GM12892 (cell line): ENCODE results near the gene LBR.

Experiments used
- DNase-seq: peaks from one replicate; pipeline ENCODE4 v3.0.0; 2011; ENCODE audit not compliant: insufficient read length
- FAIRE-seq: peaks from 2 replicates; lab custom pipeline; 2011; peaks lifted over from hg19 to GRCh38; lab: Jason Lieb, UNC
- POLR2A ChIP-seq: IDR thresholded peaks from 2 replicates; pipeline ENCODE4 v1.6.1; 2011; ENCODE audit warnings: low read depth, low read length, control low read depth
- POLR2AphosphoS5 ChIP-seq: IDR thresholded peaks from 2 replicates; pipeline ENCODE4 v1.6.1; 2011; ENCODE audit warnings: low read depth, low read length, control low read depth
- TAF1 ChIP-seq: IDR thresholded peaks from 2 replicates; pipeline ENCODE4 v1.6.1; 2011; ENCODE audit warnings: low read depth, mild to moderate bottlenecking, control low read depth, low read length, borderline replicate concordance

LBR gene

GRCh38 chr1:225435957-225436392 is 8.1 kb upstream of the LBR start:
- FAIRE-seq (peak; percentile 27), DNase-seq (no peak)
- TF ChIP-seq POLR2AphosphoS5, result no peak
- TF ChIP-seq TAF1, result no peak
- no peak for TF ChIP-seq POLR2A

- no peak for TF ChIP-seq POLR2A
- TF ChIP-seq TAF1, result no peak
- TF ChIP-seq POLR2AphosphoS5, result no peak
- no peak for DNase-seq
- FAIRE-seq, result no peak
Measured at GRCh38 chr1:225435487-225435886, 7.6 kb upstream of the LBR start.

DNA sequence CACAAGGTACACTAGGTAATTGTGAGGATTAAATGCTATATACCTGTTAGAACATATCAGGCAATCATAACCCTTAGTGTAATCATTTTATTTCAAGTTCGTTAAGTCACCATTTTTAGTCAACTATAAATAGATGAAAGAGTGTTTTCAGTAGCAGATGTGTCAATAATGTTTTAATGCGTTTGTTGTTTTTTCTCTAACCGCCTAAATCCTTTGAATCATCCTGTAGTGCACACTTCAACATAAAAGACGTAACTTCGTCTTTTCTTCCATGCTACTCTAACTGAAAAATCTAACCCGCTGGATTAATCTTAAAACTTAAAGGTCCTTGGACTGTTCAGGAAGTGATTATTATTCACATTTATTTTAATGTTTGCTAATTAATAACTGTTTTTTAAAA is 7.2 kb upstream of the LBR start:
- TF ChIP-seq POLR2AphosphoS5, result no peak
- no peak for TF ChIP-seq POLR2A
- TF ChIP-seq TAF1, result no peak
- DNase-seq, result no peak
- no peak for FAIRE-seq

- no peak for TF ChIP-seq POLR2A
- TF ChIP-seq POLR2AphosphoS5, result no peak
- no peak for TF ChIP-seq TAF1
- FAIRE-seq (no peak), DNase-seq (no peak)
Measured at GRCh38 chr1:225434046-225434445, 6.2 kb upstream of the LBR start.

DNA sequence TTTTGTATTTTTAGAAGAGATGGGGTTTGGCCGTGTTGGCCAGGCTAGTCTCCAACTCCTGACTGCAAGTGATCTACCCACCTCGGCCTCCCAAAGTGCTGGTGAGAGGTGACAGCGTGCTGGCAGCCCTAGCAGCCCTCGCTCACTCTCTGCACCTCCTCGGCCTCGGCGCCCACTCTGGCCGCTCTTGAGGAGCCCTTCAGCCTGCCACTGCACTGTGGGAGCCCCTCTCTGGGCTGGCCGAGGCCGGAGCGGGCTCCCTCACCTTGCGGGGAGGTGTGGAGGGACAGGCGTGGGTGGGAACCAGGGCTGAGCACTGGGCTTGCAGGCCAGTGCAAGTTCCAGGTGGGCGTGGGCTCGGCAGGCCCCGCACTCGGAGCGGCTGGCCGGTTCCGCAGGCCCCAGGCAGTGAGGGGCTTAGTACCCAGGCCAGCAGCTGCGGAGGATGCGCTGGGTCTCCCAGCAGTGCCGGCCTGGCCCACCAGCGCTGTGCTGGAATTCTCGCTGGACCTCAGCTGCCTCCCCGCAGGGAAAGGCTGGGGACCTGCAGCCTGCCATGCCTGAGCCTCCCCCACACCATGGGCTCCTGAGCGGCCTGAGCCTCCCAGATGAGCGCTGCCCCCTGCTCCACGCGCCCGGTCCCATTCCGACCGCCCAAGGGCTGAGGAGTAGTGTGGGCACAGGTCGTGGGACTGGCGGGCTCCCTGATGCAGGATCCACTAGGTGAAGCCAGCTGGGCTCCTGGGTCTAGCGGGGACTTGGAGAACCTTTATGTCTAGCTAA is 3.4 kb upstream of the LBR start:
- no peak for FAIRE-seq
- no peak for DNase-seq
- no peak for TF ChIP-seq POLR2AphosphoS5
- no peak for TF ChIP-seq TAF1
- TF ChIP-seq POLR2A, result no peak

GRCh38 chr1:225430301-225430700 is 2.5 kb upstream of the LBR start:
- no peak for DNase-seq
- TF ChIP-seq TAF1, result no peak
- no peak for TF ChIP-seq POLR2AphosphoS5
- TF ChIP-seq POLR2A, result no peak
- FAIRE-seq, result no peak

DNA sequence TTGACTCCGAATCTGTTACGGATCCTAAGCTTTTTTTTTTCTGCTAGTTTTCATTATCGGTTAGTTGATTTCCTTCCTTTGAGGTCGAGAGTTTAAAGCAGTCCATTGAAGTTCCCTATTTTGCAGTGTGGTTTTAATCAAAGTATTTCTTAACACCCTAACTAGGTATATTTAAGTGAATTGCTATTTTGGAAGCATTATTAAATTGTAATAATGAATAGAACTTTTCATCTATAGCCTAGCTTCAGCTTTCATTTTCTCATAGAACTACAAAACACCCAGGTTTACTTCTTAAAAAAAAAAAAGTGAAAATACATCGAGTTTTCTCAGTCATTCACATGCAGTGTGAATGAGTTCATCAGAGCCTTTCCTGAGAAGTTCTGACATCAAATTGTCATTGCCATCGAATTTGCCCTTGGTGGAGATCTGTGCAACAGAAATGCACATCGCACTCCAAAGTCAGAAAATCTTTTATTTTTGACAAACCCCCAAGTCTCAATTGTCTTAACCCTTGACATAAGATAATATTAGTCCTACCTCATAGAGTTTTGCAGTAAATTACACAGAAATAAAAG is 1.1 kb upstream of the LBR start:
- TF ChIP-seq POLR2A, result no peak
- TF ChIP-seq TAF1, result no peak
- TF ChIP-seq POLR2AphosphoS5, result no peak
- FAIRE-seq (peak; percentile 51), DNase-seq (no peak)

- DNase-seq, result peak; percentile 89
- peak; percentile 21 for FAIRE-seq
- TF ChIP-seq POLR2AphosphoS5 (0 out of 2 replicates have a peak, but pooled peaks have one; percentile 24), POLR2A (peak; percentile 64; the same call in 1 of the 2 replicates), TAF1 (no peak)
Measured at GRCh38 chr1:225428068-225428880, 436 bp upstream of the LBR start.

GRCh38 chr1:225426395-225427234 is 1.2 kb downstream of the LBR start:
- TF ChIP-seq TAF1, result no peak
- no peak for TF ChIP-seq POLR2AphosphoS5
- TF ChIP-seq POLR2A, result no peak
- no peak for FAIRE-seq
- no peak for DNase-seq

DNA sequence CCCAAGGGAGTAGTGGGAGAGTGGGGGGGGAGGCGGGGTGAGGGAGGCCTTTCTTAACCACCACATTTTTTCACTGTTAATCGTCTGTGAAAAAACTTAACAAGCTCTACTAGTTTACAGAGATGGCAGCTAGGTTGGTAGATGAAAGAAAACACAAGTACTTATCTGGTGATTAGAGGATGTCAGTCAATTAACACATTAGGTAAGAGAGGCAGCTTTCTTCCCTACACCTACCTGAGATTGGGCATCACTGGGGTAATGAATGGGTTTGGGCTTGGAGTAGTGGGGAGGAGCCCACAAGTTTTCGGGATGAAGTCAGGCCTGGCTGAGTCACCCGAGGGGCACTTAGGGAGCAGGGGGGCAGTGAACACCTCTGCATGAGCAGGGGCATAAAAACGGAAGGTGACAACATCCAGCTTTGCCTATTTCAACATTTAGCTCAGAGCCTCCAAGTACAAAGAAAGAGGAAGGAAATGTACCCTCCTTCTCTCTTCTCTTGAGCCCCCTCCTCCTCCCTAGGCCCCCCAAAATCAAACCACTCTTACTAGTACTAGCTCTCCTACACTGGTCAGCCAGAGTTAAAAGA is 2.5 kb downstream of the LBR start:
- TF ChIP-seq POLR2A, result no peak
- TF ChIP-seq POLR2AphosphoS5, result no peak
- TF ChIP-seq TAF1, result no peak
- DNase-seq (no peak), FAIRE-seq (no peak)

GRCh38 chr1:225424562-225425200 is 3.2 kb downstream of the LBR start:
- no peak for TF ChIP-seq POLR2AphosphoS5
- no peak for TF ChIP-seq POLR2A
- no peak for TF ChIP-seq TAF1
- FAIRE-seq, result no peak
- DNase-seq, result no peak
